Femur (tissue), 1 donor: ENCODE results near the gene SLC6A5.

ENCODE experiments used
- DNase-seq: peaks from one replicate; pipeline ENCODE4 v3.0.0-alpha.2; 2017

Gene SLC6A5

DNA sequence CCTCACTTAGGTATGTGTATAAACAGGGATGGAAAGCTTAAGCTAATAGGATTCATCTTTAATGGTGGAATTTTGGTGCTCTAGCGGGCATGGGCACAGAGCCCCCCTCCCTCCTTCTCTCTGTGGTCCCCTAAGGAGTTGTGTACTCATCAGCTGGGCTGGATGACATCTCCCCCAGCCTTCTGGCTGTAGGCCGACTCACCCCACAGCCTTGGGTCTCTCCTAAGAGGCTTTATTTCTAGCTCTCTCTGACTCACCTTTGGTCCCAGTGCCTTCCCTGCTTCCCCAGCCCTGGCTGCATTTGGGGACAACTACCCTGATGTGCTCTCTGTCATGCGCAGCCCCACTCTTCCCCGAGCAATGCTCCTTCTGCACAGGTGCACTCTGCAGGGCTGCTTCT lies 26.9 kb downstream of the SLC6A5 start:
- DNase-seq, result no peak

DNA sequence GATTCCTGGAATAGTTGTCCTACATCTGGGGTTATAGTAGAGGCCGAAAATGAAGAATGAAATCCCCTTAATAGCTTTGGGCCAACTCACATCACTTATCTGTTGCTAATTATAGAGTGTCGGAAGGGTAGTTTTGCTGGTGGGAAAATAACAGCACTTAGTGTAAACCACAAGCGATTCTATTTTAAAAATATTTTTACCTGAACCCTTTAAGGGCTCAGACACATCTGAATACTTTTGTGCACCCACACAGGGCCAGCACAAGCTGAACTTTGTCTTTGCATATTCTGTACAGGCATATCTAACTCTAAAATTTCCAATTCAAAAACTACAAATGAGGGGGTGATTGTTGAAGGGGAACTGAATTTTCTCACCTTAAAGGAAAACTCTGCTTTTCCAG lies 27.6 kb downstream of the SLC6A5 start:
- DNase-seq, result no peak

DNA sequence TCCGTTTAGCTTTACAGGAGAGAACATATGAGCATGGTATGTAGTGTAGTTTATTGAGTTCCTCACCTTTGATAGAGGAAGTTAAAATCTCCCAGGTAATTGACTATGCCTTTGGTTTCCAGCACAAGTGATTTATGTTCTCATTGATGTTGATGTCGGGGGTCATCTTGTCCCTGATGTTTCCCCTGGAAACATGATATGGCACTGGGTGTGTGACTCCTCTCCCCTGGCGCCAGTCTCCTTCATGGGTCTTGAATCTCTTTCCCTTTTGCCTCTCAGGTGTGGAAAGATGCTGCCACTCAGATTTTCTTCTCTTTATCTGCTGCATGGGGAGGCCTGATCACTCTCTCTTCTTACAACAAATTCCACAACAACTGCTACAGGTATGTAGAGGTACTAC lies 28.3 kb downstream of the SLC6A5 start:
- no peak for DNase-seq

DNA sequence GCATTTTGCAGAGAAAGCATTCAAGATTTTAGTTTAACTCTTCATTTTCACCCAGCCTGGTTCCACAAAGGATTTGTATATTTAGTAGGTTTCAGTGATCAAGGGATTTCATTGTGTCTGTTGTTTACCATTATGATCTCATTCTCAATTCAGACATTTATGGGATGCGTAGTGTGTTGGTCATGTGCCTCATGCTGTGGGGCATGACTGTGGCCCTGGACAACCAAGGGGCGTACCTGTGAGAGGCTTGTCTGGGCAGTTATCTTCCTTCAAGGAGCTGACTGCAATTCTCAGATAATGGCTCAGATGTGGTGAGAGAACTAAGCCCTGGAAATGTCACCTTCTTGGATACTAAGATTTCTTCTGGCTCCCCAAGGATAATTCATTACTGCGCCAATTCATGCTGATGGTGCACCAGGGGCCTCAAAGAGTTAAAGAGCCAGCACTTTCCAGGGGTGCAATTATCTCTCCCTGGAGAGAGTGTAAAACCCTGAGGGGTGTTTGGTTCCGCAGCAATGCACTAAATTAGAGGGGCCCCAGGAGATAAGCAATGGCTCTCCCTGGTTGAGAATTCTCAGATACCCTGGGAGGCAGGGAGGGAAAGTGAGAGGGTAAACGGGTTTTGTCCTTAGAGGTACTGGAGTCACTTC lies 32.2 kb downstream of the SLC6A5 start:
- DNase-seq, result no peak

DNA sequence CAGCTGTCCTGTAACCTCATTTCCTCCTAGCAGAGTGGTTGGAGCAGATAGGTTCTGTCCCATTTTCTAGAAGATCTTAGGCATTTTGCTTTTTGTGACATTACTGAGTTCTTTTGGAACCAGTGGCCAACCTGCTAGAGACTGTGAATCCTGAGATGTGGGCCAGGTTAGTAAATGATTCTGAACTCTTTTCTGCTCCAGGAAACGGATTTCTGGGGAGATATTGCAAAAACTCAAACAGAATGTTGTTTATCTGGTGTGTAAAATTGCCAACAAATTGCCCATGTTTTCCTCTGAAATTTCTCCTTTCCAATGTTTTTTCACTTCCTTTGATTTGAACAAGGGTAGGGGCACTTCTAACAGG lies 32.7 kb downstream of the SLC6A5 start:
- no peak for DNase-seq

DNA sequence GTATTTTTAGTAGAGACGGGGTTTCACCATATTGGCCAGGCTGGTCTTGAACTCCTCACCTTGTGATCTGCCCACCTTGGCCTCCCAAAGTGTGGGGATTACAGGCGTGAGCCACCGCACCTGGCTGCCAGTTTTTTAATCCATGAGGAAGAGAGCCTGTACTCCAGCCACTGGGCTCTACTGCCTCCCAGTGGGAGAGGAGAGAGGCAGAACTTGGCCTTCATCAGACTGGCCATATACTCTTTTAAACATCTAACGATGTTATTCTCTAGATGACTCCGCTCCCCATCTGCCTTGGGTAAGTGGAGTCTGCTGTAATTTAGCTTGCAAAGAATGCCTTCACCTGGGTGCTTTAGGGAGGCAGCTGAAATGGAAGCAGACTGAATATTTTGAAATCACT lies 34.6 kb downstream of the SLC6A5 start:
- DNase-seq, result no peak

DNA sequence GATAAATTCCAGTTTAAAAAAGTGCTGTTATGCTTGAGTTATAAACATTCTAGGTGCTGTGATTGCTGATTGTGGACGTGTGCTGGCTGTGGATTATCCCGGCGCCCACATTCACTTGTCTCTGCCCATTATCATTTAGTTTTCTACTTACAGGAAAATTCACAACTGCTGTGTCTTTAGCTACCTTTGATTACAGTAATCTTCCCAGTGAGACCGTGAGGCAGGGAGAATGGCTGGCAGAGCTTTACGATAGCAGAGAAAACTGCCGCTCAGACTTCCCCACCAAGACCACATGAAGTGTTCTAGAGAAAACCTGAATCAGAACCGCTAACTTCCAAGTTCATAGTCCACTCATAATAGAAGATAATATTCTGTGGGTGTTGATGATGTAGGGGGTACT lies 35.4 kb downstream of the SLC6A5 start:
- DNase-seq, result no peak

DNA sequence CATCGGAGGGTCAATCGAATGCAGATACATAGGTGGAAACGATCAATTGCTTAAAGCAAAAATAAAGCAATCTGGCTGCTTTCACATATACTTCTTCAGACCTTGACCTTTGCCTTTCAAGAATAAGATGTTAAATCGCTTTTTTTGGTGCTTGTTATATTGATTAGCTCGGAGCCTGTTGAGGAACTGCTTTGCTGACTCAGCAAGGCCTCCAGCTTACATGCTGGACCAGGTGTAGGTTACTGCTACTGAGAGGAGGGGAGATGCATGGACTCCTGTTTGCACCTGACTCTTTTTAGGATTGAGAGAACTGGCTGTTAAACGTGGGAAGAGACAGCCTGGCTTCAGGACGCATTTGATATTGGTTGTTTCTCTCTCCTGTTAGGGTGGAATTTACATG lies 38.7 kb downstream of the SLC6A5 start:
- DNase-seq, result no peak

DNA sequence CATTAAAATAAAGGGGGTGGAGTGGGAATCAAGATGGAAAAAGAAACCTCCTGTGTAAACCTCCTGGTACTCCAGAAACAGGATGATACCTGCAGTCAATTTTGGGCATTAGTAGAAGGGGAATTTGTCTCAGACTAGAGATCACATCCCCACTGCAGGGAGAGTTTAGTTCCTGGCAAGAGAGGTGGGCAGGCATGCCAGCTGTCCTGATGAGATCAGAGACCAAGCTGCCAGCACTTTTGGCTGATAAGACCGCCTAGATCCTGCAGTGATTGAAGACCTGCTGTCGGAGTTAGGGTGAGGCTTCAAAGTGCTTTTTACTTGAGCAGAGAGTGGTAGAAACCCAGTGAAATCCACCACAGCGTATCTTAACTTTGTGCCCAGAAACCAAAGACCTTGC lies 40.3 kb downstream of the SLC6A5 start:
- DNase-seq, result no peak

DNA sequence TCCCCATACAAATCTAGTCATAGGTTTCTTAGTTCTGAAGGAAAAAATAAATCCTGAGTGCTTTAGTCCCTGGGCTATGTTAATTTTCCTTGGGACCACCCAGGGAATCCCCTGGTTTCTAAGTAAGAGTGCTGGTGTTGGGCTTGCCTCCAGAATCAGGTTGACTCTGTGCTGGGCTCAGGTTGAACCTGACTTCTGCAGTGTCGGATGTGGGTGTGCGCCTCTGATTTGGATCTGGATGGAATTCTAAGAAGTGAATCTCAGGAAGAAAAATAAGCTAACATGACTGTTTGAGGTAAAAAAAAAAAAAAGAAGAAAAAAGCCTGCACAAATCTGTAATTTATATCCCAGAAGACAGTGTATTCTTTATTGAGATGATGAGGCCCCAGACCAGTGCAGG lies 41.0 kb downstream of the SLC6A5 start:
- DNase-seq, result no peak

DNA sequence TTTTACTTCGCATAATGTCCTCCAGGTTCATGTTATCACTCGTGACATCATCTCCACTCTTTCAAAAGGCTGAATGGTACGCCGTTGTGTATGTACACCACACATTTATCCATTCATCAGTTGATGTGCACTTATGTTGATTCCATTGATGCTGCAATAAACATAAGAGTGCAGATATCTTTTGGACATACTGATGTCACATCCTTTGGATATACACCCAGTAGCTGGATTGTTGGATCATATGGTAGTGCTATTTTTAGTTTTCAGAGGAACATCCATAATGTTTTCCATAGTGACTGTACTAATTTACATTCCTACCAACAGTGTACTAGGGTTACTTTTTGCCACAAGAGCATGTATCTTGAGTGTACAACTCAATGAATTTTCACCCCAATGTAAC lies 45.0 kb downstream of the SLC6A5 start:
- no peak for DNase-seq

DNA sequence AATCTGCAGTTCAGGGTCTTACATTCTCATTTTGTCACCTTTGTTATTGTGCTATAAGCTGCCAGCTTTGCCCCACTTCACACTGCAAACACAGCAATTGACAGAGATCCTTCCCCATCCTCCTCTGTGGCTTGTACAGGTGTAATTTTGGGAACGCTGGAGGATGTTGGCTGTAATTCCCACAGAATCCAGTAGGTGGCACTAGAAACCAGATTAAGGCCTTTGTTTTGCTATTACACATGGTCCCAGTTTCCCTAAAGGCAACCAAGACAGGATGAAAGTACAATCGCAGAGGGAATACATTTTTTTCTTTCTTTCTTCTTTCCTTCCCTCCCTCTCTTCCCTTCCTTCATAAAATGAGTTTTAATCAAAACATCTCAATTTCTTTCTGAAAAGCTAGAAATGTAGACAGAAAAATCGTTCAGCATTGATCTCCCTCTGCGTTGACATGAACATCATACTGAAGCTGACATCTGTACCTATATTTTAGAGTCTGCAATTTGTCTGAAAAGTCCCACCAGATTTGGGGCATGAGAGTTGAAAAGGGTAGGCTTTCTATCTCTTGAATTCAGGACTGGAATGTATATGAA lies 48.7 kb downstream of the SLC6A5 start:
- peak; percentile 46 for DNase-seq

DNA sequence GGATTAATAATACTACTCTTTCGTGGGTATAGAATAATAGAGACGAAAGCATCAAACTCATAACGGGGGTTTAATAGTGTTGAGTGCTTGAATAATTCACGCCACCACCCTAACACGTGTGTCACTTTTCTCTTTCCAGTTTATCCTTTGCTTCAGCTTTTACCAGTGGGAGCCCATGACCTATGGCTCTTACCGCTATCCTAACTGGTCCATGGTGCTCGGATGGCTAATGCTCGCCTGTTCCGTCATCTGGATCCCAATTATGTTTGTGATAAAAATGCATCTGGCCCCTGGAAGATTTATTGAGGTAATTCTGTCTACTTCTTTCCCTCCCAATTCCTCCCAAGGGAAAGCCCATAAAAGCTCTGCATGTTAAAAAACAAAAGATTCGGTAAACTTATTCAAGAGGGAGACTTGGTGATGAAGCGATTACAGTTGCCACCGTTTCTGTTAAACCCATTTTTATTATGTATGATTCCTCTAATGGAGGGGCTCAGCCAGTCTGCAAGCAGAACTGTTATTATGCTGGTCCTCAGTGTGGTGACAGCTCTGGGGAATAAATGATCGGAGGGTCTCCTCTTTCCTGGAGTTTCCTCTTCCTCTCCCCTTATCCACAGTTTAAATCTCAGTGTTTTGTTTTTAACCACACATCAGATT lies 52.9 kb downstream of the SLC6A5 start:
- no peak for DNase-seq

DNA sequence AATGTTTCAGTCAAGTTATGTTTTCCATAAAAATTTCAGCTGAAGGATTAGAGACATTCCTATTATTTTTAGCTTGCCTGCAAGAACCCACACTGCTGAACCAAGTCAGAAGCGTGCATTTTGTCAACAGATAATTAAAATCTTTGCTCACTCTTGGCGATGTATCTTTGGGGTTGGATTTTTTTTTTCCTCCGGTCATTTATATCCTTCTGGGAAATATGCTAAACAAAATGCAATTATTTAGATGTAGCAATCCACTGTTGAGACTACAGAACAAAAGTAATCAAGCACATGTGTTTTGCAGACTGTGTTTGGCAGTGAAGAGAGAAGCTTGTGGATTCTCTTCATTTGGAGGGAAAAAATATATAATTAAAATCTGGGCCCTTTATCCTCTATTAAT lies 54.6 kb downstream of the SLC6A5 start:
- DNase-seq, result no peak

DNA sequence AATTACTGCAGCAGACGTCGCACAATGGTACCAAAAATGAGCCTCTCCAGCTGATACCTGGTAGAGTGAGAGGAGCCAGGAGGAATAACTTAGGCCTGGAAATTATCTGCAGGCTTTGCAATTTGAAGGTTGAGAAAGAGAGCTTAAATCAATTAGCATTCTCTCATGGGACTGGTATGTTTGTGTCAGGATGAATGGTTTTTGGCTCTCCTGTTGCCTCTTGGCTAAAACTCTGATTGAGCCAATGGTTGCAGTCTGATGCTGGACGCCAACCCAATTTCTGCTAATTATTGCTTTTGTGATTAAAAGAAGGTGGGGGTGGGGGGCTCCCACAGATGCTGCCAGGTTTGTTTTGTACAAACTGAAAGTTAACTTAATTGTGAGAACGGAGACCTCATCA lies 57.5 kb downstream of the SLC6A5 start:
- DNase-seq, result no peak

DNA sequence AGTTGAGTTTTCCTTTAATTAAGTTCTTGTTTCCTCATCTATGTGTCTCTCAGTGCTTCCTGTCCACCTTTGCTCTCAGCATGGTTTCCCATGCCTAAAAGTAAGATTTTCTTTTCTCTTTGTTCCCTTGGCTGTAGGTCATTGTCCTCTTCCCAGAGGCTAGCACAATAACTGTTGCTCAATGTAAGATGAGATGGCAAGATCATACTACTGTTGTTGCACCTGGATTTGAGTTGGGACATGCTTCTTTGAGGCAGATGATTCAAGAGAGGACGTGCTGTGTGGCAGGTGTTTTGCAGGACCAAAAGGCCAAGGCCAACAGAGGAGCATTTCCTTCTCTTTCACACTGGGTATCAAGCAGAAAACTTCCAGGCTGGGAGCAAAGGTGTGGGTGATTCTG lies 58.7 kb downstream of the SLC6A5 start:
- no peak for DNase-seq

DNA sequence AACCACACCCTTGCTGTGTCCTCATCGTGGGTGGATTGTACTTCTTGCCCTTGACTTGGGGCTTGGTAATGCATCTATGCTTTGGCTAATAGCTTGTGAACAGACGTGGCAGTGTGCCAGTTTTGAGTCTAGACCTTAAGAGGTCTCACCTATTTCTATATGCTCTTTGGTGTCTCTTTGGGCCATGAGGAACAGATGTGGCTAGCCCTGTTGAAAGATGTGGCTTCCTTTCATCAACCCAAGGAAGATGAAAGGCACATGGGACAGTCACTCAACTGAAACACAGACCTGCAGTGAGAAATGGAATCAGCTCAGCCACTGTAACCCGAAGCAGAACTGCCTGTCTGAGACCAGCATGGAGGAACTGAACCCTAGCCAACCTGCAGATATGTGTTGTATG lies 62.0 kb downstream of the SLC6A5 start:
- DNase-seq, result no peak

DNA sequence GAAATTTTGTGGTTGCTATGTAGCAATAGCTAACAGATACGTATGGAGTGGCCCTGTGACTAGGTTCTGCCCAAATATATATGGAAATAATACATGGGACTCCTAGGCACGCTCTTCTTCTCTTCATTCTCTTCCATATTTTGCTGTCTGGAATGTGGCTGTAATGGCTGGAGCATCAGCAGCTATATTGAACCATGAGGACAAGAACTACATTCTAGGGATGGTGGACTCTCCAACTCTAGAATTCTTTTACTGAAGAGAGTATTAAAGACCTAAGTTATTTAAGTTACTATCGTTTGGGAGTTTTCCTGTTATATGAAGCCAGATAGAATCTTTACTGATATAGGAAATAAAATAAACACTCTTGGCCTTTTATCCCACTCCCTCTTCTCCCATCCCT lies 62.4 kb downstream of the SLC6A5 start:
- DNase-seq, result no peak

DNA sequence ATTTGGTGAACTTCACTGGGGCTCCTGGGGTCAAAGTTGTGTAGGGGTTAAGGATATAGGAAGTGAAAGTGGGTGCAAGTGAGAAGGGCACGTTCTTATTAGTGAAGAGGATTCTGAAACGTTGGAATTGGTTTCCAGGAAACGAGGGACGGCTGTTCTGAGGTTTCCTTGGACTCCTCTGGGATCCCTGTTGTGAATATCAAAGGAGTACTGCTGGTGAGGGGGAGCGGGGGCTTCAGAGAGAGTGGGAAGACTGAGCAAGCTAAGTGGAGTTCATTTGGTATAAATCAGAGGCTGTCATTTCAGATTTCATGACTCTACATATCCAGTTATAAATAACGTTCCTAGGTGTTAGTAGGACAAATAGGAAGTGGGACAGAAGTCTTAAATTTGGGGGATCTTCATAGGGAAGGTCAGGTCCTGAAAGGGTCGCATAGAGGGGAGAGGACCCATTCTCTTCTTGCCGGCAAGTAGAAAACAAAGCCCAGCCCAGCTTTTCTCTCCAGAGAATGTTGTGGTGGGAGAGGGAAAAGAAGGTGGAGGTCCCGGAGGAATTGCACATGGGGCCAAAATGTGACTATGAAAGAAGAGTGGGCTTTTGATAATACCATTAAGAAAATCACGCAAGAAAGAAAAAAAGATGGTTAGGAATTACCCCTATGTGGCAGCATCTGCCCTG lies 68.9 kb downstream of the SLC6A5 start:
- no peak for DNase-seq

DNA sequence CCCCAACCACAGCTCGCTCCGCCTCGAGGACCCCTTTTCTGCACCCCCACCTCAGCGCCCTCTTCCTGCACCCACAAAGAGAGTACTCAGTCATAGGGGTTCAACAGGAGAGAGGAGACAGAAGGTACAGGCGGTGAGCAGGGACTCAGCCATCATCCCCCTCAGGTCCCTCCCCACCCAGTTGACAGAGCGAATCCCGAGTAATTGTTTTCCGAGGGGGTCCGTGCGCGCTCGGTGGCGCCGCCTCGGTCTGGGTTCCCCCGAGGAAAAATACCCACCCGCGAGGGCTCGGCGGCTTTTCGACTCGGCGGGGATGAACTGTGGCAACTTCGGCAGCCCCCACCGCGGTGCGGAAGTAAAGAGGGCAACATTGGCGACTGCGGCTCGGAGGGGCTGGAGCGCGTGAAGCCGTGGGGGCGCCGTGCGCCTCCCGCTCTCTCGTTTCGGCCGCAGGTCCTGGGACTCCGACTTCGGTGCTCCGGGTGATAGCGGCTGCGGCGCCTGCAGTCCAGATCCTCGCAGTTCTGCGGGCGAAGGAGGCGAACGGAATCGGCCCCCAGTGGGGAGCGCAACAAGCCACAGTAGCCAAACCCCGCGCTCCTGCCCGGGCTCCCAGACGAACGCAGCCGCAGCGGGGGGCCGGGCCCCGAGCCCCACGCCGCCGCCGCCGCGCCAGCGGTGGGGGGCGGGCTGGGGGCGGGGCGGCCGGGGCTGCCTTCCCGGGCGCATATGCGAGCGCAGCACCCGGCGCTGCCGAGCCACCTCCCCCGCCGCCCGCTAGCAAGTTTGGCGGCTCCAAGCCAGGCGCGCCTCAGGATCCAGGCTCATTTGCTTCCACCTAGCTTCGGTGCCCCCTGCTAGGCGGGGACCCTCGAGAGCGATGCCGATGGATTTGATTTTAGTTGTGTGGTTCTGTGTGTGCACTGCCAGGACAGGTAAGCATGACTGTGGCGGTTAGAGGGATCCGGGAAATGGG lies 69.7 kb downstream of the SLC6A5 start, which contains the start of gene NELL1:
TSS of gene NELL1 (plus strand) at position 743 of the 976 bp plus-strand sequence.
- DNase-seq, result no peak

DNA sequence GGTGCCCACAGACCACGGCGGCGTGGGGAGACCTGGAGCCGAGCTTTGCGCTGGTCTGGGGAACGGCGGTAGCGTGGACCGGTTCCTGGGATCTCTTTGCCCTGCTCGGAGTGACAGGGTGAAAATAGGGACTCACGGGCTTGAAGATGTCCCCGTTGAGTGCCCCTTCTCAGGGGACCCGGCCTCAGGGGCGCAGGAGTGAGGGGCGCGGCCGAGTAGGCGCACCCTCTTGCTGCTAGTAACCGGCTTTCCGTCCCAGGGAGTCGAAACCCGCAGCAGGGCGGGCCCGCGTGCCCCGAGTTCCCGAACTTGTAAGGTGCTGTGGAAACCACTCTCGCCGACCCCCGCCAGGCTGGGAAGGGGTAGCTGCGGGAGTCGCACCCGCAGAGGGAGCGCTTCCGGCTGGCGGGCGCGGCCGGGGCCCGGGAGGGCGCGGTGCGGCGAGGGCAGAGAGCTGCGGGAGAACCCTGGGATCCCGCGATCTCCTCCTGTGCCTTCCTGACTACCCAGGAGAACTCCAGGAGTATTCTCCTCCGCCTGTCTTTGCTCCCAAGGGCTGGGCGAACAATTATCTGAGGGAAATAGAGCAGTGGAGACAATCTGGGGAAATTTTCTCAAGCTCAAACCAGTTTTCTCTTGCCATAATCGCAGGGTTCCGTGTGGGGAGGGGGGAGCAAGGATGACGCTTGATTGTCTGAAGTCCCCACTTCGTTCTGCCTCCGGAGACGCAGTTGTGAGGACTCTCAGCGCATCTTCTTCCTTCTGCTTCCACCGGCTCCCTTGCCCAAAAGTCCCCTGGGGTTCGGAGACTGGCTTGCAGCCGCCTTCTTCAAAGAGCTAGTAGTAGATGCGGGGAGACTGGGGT lies 70.6 kb downstream of the SLC6A5 start:
- no peak for DNase-seq

DNA sequence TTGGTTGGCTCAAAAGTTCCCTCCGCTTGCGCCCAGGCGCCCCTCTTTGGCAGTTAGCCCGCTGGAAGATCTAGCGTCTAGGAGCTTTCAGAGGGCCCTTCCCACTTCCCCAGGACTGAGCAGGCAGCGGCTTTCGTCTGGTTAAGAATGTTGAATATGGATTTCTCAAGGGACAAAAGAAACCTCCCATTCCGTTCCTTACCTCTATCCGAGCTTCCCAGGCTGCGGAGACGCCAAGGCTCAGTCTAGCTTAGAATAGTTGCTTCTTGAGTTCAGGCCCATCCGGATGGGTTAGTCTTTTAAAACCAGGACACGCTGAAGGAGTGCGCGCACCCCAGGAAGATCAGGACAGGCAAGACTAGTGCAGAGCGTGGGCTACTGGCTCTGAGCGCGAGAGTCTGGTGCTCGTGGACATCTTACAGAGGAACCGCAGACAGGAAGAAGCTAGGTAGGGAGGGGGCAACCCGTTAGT lies 71.6 kb downstream of the SLC6A5 start:
- no peak for DNase-seq
